Activated T-cell treated with anti-CD3 and anti-CD28 coated beads for 1 hour (primary cell): ENCODE data around the gene STK33.

Experiments
- DNase-seq: peaks from one replicate; pipeline ENCODE4 v3.0.0-alpha.2; 2020; ENCODE audit warnings: low read depth

STK33 gene

GRCh38 chr11:8373519-8374432 lies 220.3 kb downstream of the STK33 start:
- DNase-seq = no peak

DNA sequence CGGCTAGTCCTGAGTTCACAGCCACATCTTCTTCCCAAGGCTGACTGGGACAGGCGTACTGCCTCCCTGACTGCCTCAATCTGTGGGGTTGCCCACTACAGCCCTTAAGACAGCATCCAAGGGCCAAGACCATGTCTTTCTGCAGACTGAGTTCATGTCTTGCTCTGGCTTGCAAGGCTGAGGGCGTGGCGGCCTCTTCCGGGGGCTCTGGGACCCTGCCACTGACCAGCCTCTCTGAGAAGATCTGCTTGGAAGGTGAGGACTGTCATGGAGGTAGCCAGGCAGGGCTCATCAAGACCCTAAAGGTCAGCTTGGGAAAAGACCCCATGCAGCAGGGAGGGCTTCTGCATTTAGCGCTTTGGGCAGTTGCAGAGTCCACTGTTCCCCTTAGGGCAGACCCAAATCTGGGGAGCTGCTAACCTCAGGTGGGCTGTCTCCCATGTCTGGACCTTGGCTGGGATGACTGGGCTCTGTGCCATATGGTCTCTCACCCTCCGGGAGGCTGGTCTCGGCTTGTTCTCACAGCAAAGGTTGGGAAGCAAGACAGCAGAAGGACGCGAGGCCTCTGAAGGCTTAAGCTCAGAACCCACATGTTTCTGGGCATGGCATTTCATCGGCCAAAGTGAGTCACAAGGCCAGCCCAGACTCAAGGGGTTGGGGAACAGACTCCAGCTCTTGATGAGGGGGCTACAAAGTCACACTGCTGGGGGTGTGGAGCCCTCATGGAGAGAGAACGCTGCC lies 221.2 kb downstream of the STK33 start:
- no peak for DNase-seq

DNA sequence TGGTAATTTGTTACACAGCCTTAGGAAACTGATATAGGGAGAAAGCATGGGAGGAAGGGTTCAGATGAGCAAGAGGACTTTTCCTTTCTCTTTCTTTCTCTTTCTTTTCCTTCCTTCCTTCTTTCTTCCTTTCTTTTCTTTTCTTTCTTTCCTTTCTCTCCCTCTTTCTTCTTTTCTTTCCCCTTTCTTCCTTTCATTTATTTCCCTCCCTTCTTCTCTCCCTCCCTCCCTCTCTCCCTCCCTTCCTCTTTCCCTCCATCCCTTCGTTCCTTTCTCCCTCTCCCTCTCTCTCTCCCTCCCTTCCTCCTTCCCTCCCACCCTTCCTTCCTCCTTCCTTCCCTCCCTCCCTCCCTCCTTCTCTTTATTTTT lies 222.5 kb downstream of the STK33 start:
- no peak for DNase-seq

DNA sequence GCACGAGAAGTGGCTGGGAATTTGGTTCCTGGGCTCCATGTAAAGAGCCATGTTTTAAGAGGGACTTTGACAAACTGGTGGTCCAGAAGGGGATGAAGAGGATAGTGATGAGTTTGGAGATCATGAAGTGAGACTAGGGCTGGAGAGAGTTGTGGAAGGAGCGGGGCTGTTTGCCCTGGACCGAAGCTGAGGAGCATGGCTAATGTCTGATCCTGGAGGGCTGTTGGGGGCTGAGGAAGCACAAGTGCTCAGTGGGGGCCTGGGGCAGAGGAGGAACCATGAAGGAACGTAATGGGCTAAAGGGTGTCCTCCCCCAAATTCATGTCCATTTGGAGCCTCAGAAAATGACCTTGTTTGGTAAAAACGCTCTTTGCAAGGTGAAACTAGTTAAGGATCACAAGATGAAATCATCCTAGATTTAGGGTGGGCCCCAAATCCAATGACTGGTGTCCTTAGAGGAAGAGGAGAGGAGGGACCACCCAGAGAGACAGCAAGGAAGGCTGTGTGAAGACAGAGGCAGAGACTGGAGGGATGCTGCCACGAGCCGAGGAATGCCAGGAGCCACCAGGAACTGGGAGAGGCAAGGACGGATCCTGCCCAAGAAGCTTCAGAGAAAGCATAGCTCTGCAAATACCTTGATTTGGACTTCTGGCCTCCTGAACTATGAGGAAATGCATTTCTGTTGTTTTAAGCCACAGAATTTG lies 223.1 kb downstream of the STK33 start:
- DNase-seq = no peak

DNA sequence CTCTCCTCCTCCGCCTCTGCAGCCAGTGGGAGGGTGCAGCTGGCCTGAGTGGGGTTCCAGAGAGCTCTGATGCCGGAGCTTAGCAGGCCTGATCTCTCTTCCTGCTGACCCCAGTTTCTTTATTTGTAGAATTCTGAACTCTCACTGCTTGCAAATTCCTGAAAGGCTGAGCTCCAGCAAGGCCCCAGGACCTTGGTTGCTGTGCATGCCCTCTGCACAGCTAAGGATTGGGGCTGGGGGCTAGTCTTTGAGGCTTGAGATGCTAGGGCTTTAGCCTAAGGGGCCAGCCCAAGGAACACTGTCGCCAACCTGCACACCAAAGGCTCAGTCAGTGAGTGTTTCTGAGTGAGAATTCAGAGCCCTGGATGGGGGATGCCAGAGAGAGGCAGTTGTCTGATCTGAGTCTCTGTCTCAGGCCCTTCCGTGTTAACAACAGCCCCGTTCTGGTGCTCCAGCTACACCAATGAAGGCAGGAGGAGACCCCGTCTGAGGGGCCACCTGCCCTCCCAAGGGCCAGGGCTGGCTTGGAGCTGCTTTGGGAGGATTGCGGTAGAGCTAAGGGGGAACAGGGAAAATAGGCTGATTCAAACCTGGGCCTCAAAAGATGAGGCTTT lies 224.3 kb downstream of the STK33 start:
- DNase-seq = no peak

- no peak for DNase-seq
Observed at GRCh38 chr11:8368772-8369171, 225.3 kb downstream of the STK33 start.

DNA sequence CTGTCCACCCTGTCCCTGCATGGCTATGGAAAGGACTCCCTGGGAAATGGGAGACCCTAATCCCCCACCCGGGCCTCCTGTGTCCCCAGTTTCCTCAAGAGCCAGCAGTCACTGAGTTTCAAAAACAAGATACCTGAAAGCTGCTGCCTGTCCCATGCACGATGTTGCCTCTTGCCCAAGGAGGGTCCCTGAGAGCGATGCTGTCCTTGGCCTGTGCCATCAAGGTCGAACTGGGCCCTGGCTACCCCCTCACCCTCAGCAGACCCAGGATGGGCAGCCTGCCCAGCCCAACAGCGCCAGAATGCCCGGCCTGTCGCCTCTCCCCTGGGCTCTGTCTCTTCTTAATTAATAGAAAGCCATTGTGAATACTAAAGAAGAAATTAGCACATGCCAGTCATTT lies 225.8 kb downstream of the STK33 start:
- DNase-seq = no peak

DNA sequence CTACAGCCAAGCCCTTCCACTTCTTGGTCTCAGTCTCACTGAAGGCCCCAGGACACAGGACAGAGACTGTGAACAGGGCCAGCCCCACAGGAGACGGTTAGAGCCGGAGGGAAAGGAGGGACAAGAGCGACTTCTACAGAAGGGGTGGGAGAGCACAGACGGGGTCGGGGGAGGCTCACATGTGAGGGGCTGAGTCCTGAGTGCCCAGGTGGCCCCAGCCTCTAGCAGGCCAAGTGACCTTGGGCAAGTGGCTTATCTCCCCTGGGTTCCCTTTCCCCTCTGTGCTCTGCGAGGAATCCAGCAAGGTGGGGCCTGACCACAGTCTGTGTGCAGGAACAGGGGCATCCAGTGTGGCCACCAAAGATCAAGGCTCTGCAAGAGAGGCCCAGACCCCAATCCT lies 227.7 kb downstream of the STK33 start:
- DNase-seq = no peak

- no peak for DNase-seq
Observed at GRCh38 chr11:8365216-8365941, 228.6 kb downstream of the STK33 start.

DNA sequence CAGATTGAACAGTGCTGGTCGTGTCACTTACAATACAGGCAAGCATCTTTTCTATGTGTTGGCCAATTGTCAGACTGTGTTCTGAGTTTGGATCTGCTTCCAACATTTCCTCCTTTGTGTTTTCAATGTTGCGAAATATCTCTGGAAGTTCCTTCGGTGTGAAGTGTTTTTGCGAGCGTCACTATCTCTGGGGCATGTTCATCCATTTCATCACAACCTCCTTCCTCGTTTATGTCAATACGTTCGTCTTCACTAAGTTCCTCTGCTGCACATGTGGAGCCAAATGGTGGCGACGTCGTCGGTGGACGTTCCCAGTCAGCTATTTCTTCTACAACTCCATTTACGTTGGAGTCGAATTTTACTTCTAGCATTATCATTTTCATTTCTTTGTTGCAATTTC lies 230.1 kb downstream of the STK33 start:
- DNase-seq = no peak

GRCh38 chr11:8362899-8363298 lies 231.1 kb downstream of the STK33 start:
- no peak for DNase-seq

- no peak for DNase-seq
Observed at GRCh38 chr11:8362491-8362890, 231.5 kb downstream of the STK33 start.

- no peak for DNase-seq
Observed at GRCh38 chr11:8361664-8362210, 232.3 kb downstream of the STK33 start.

DNA sequence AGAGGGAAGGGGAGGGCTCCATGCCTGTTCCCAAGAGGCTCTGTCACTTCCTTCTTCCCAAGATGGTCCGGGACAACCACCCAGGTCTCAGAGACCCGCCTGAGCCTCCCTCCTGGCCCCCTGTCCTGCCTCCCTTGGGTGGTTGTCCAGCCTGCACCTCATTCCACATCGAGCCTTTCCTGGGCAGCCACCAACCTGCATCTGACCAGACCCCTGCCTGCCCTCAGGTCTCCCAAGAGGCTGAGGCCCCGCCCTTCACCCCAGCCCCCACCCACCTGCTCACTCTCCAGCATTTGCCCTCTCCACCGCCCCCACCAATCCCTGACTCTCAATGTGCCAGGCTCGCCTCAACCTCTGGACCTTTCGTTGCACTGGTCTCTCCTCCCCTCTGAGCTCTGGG lies 232.8 kb downstream of the STK33 start:
- no peak for DNase-seq

- DNase-seq = no peak
Observed at GRCh38 chr11:8360086-8360828, 233.8 kb downstream of the STK33 start.

DNA sequence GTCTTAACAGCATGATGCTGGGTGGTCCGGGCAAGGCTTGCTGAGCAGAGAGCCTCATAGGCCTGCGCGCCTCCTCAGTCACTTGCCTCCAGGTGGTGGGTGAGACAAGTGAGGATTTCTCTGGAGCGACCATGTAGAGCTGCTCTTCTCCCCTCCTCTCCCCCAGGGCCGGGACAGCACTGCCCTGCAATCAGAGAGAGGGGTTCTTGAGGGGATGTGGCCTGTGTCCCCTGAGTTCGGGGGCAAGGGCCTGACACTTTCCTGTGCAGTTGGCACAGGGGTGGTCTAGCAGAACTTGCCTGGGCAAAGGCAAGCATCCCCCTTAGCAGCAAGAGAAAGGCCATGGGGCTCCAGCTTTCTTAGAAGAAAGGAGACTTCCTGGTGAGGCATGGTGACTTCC lies 234.5 kb downstream of the STK33 start:
- no peak for DNase-seq

DNA sequence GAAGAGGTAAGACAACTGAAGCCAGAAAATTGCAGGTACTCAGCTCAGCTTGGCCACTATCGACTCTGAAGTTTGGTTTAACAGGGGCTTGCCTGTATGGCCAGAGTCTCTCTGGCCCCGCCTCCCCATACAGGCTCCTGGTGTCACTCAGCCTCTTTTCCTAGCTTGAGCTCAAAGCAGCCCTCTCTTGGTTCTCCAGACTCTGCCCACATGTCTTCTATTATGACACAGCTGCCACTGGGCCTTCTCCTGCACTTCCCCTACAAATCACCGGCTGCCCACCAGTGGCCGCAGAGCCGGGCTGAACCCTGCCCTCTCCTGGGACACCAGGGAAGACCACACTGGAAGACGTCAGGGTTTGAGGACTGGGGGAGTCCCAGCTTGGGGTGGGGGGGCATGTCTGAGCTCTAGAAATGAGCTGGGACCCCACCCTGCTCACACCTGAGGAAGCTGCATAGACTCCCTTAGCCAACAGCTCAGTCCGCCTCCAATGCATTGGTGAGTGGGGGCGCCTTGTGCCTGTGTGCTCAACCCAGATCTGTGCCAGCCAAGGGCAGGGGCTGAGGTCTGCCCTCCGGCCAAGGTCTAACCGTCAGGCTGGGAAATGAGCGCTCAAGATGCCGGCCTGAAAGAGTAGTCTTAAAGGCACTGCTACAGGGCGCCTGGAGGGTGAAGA lies 236.0 kb downstream of the STK33 start:
- DNase-seq = no peak

GRCh38 chr11:8357505-8357888 lies 236.5 kb downstream of the STK33 start:
- DNase-seq = no peak

GRCh38 chr11:8356721-8357504 lies 237.1 kb downstream of the STK33 start:
- no peak for DNase-seq
